IPS-15b (cell line): ENCODE measurements around the gene SHISA5.

ENCODE experiments used
- H3K27me3 ChIP-seq: one replicate; pipeline ENCODE4 v1.6.1; 2013; ENCODE audit warnings: low read length; ENCODE audit not compliant: control insufficient read depth, insufficient read depth
- H3K36me3 ChIP-seq: one replicate; pipeline ENCODE4 v1.6.1; 2013; ENCODE audit warnings: low read length; ENCODE audit not compliant: control insufficient read depth, insufficient read depth
- H3K4me1 ChIP-seq: one replicate; pipeline ENCODE4 v1.6.1; 2013; ENCODE audit warnings: mild to moderate bottlenecking, low read length; ENCODE audit not compliant: control insufficient read depth, insufficient read depth
- H3K4me3 ChIP-seq: one replicate; pipeline ENCODE4 v1.5.1; 2013; ENCODE audit warnings: low read depth, low read length
- H3K9ac ChIP-seq: one replicate; pipeline ENCODE4 v1.6.1; 2013; ENCODE audit warnings: low read depth, mild to moderate bottlenecking, low read length
- H3K9me3 ChIP-seq: one replicate; pipeline ENCODE4 v1.6.1; 2013; ENCODE audit warnings: mild to moderate bottlenecking, low read length; ENCODE audit not compliant: control insufficient read depth, insufficient read depth

The SHISA5 gene

GRCh38 chr3:48432411-48433371 lies 71.3 kb downstream of the SHISA5 start:
- H3K9ac ChIP-seq: no peak overlapping the region

DNA sequence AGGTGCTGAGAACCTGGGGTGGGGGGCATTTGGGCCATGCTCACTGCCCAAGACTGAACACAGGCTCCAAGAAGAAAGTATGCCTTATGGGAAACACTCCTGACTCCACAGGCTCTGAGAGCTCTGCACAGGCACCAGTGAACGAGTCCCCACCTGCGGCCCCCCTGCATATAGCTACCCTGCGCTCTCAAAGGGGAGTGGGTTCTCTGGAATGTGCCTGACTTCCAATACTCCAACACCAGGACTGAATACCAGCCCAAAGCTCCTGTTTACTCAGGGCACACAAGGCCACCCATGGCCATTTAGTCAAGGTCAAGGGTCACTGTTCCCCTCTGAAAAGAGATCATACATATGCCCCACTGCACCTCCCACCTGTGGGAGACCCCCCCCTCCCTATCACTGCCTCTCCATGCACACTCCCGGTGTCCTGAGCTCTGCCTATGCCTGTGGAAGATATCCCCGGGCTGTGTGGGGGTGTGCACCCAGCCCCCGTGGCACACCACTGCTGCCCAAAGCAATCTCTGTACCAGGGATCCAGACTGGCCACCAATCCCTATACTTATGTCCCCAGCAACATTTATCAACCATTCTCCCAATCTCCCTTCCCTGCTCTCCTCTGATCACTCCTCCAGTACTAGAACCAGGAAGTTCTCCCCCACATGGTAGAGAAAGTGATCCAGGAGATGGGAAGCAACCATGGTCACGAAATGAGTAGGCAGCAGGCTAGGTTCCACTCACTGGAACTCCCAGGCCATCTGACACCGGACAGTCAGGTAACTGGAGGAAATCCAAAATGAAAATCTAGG lies 72.5 kb downstream of the SHISA5 start:
- H3K9me3 ChIP-seq: no peaks in the 10 kb centered on the region
- no peak overlapping the region for H3K4me3 ChIP-seq
- peak overlapping the region; percentile 9 for H3K9ac ChIP-seq
- peaks cover 26% of the 10 kb centered on the region for H3K36me3 ChIP-seq
- H3K4me1 ChIP-seq: peaks cover 25% of the 10 kb centered on the region
- no peaks in the 10 kb centered on the region for H3K27me3 ChIP-seq

More at GRCh38 chr3:48432411-48433371, 71.3 kb downstream of the SHISA5 start:
- no peaks in the 10 kb centered on the region for H3K9me3 ChIP-seq
- H3K4me3 ChIP-seq: no peak overlapping the region
- peaks cover 22% of the 10 kb centered on the region for H3K4me1 ChIP-seq
- no peaks in the 10 kb centered on the region for H3K27me3 ChIP-seq
- H3K36me3 ChIP-seq: peaks cover 26% of the 10 kb centered on the region

- peak overlapping the region; percentile 79 for H3K9ac ChIP-seq
- peaks cover 23% of the 10 kb centered on the region for H3K4me1 ChIP-seq
- peak overlapping the region; percentile 78 for H3K4me3 ChIP-seq
- H3K9me3 ChIP-seq: no peaks in the 10 kb centered on the region
- peaks cover 26% of the 10 kb centered on the region for H3K36me3 ChIP-seq
- H3K27me3 ChIP-seq: no peaks in the 10 kb centered on the region
Measured at GRCh38 chr3:48430708-48431101, 73.3 kb downstream of the SHISA5 start.

DNA sequence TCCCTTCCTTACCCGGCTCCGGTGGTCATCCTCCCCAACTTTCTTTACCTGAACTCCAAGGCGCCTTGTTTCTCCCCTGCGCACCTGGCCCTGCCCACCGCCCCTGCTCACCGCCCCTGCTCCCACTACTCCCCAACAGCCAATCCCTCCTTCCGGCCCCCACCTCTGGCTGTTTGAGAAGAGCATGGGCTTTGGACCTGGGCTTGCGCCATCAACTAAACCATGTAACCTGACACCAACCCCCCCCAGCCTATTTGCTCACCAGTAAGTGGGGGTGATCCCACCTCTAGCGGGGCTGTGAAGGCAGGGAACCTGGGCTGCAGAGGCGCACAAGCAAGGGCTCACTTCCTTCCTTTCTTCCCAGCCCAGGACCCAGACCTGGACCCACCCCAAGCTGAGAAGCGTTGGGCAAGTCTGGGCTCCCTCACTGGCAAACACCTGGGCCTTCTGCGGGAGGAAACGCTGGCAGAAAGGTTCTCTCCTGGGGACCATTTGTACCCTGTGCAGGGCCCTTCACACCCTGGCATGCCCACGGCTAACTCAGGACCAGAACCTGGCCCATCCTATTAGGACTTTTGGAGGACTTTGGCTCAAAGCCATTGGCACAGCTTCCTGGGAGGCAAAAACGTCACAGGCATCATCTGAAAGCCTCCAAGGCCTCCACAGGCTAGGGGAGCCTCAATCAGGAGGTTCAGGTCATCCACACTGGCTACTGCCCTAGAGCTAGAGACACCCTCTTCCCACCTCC lies 73.8 kb downstream of the SHISA5 start, which contains the start of gene PLXNB1:
Gene PLXNB1 (minus strand): TSS at position 127 of the 748 bp plus-strand sequence. CDS start 5,475 bp downstream, outside the sequence.
- Histone ChIP-seq H3K9me3 (no peaks in the 10 kb centered on the region), H3K27me3 (no peaks in the 10 kb centered on the region)

GRCh38 chr3:48429317-48429959 lies 74.5 kb downstream of the SHISA5 start:
- Histone ChIP-seq H3K36me3 (peaks cover 26% of the 10 kb centered on the region), H3K4me1 (peaks cover 19% of the 10 kb centered on the region), H3K9ac (peak overlapping the region; percentile 70), H3K4me3 (peak overlapping the region; percentile 78), H3K9me3 (no peaks in the 10 kb centered on the region), H3K27me3 (no peaks in the 10 kb centered on the region)

More for the DNA sequence above, 73.8 kb downstream of the SHISA5 start, which contains the start of gene PLXNB1:
- Histone ChIP-seq H3K36me3 (peaks cover 26% of the 10 kb centered on the region), H3K4me1 (peaks cover 19% of the 10 kb centered on the region), H3K4me3 (peak within 1 kb of the TSS; percentile 78), H3K9ac (peak within 1 kb of the TSS; percentile 79)

DNA sequence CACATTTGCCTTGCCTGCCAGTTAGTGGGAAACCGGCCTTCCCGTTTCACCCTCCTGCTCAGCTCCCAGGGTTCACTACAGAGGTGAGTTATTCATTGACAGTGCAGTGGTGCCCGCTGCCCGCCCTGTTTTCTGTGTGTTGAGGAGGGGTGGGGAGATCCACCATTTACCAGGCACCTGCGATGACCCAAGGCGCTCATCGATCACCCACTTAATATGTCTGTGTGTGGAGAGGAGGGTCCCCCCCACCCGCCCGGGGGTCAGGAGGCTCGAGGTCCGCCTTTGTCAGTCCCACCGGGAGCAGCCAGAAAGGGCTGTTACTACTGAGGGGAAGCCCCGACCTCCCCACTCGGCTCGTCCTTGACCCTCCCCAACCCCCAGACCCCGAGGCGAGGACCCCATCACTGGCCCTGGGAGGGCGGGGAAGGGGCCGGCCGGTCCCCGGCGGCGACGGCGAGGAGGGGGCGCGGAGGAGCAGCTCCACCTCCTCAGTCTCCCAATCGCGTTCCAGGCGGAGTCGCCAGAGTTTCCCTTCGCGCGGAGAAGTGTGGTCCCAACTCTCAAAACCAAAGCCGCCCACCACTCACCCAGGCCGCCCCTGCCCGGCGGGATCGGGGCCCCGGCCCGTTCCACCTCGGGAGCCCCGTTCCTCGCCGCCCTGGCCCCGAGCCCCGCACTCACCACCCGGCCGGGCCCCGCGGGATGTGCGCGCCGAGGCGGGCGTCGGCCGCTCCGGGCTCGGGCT lies 75.2 kb downstream of the SHISA5 start:
- no peaks in the 10 kb centered on the region for H3K27me3 ChIP-seq
- H3K36me3 ChIP-seq: peaks cover 29% of the 10 kb centered on the region
- H3K4me3 ChIP-seq: peak overlapping the region; percentile 78
- peaks cover 19% of the 10 kb centered on the region for H3K4me1 ChIP-seq
- no peaks in the 10 kb centered on the region for H3K9me3 ChIP-seq
- peak overlapping the region; percentile 70 for H3K9ac ChIP-seq

DNA sequence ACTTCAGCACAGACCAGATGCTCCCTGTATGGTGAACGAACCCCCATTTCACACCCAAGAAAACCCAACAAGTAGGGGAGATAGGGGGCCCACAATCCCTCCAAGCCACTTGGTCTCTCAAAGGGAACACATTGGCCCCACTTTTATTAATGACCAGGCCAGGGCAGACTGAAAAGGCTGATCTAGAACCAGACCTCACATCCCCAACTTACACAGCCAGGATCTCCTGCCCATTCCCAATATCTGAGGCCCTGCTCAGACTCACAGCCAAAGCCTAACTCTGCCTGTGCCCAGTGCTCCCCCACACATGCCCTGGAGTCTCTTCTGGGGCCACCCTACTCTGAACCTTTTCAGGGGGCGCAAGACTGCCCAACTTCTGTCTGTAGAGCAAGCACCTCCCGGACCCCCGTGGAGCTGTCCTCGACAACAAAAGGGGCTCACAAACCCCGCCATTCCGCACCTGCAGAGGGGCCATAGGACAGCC lies 75.8 kb downstream of the SHISA5 start:
- Histone ChIP-seq H3K27me3 (no peaks in the 10 kb centered on the region), H3K9ac (peak overlapping the region; percentile 47), H3K4me3 (peak overlapping the region; percentile 78), H3K9me3 (no peaks in the 10 kb centered on the region), H3K4me1 (peaks cover 18% of the 10 kb centered on the region), H3K36me3 (peaks cover 31% of the 10 kb centered on the region)

DNA sequence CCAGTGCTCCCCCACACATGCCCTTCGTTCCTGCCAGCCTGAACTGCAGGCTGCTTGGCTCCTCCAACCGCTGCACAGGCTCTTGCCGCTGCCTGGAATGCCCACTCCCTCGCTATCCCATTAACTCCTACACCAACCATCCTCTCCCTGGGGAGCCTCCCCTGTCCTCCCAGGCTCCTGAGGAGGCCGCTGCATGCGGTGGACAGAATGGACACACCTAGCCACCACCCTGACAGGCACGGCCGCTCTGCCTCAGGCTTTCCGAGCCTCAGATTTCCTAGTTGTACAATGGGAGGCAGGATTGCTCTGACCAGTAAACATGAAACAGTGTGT lies 76.4 kb downstream of the SHISA5 start:
- H3K4me3 ChIP-seq: no peak overlapping the region

GRCh38 chr3:48426944-48427629 lies 76.9 kb downstream of the SHISA5 start:
- Histone ChIP-seq H3K36me3 (peaks cover 20% of the 10 kb centered on the region), H3K9ac (peak overlapping the region; percentile 42), H3K9me3 (no peaks in the 10 kb centered on the region), H3K4me1 (peaks cover 15% of the 10 kb centered on the region), H3K27me3 (no peaks in the 10 kb centered on the region), H3K4me3 (no peak overlapping the region)

More for the DNA sequence above, 76.4 kb downstream of the SHISA5 start:
- Histone ChIP-seq H3K36me3 (peaks cover 26% of the 10 kb centered on the region), H3K9ac (peak overlapping the region; percentile 42), H3K9me3 (no peaks in the 10 kb centered on the region), H3K4me1 (peaks cover 15% of the 10 kb centered on the region), H3K27me3 (no peaks in the 10 kb centered on the region)

DNA sequence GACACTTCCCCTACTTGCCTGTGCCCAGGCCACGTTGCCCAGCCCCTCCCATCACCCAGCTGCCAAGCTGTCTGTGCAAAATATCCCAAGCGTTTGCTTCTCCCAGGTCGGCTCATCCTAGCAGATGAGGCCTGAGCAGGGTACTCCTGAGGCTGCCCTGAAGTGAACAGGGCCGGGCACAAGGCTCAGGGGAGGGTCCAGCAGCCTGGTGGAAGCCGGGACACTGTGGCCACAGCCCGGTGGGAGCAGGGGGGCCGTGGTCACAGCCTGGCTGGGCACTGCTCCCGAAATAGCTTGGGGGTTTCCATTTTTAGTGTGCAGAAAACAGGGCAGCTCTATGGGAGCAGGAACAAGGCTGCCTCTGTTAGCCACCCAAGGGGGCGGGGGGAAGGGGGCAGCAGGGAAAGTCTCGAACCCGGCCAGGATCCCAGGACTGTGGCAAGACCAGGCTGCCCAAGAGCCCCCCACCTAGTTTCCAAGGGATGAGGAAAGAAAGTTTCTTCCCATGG lies 77.5 kb downstream of the SHISA5 start:
- H3K27me3 ChIP-seq: no peaks in the 10 kb centered on the region
- H3K4me1 ChIP-seq: peaks cover 15% of the 10 kb centered on the region
- peaks cover 21% of the 10 kb centered on the region for H3K36me3 ChIP-seq
- H3K4me3 ChIP-seq: no peak overlapping the region
- H3K9ac ChIP-seq: no peak overlapping the region
- H3K9me3 ChIP-seq: no peaks in the 10 kb centered on the region
